GM10248 (cell line): ENCODE measurements around the gene KCTD15.

ENCODE experiments used
- CTCF ChIA-PET: fragments of 300-600 bp; sonication (Branson Sonifier 250); formaldehyde crosslinking; extraction: SDS; loops from one replicate; lab custom pipeline; 2021; ENCODE audit warnings: antibody characterized with exemption; lab: Yijun Ruan, JAX
- POLR2A ChIA-PET: fragments of 350-650 bp; sonication (Branson Sonifier 250); formaldehyde crosslinking; extraction: SDS; loops from one replicate; lab custom pipeline; 2020; ENCODE audit warnings: antibody characterized with exemption; lab: Yijun Ruan, JAX
- DNase-seq: peaks from one replicate; pipeline ENCODE4 v3.0.0; 2012; ENCODE audit errors: extremely low spot score
- TF ChIP-seq, protein P1 (sequence below): IDR thresholded peaks from 2 replicates; pipeline ENCODE4 v1.5.1; 2012; ENCODE audit warnings: mild to moderate bottlenecking, low read depth; ENCODE audit errors: extremely low read depth, missing control alignments, control extremely low read depth

Gene KCTD15, protein sequence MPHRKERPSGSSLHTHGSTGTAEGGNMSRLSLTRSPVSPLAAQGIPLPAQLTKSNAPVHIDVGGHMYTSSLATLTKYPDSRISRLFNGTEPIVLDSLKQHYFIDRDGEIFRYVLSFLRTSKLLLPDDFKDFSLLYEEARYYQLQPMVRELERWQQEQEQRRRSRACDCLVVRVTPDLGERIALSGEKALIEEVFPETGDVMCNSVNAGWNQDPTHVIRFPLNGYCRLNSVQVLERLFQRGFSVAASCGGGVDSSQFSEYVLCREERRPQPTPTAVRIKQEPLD

DNA sequence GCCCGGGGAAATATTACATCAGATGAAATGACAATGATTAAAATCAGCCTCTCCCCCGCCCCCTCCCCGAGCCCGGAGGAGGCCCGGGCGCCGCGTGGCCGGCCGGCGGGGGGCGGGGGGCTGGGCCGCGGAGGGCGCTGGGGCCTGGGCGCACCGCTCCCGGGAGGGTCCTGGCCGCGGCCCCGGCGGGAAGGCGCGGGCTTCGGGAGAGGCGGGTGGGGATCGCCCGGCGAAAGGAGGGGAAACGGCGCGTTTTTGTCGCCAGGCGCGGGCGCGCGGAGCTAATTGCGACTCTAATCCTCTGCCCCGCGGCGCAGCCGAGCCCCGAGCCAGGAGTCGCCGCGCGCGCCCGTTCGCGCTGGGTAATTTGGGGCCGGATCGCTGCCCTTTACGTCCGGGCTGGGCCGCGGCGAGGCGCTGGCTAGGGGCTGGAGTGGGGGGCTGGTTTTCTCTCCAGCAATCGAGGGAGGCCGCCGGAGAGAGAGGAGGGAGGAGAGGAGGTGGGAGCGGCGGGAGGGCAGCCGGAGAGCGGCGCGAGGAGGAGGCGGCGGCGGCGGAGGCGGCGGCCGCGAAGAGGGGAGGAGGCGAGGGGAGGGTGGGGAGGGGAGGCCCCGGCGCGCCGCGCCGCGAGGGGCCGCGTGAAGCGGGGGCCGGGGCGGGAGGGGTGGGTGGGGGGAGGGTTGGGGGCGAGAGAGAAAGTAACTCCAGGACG, at the start of gene KCTD15:
Gene KCTD15, plus strand, starts transcription at position 707 of the 712 bp plus-strand sequence. CDS start 3,585 bp downstream, outside the sequence.
- no peak for DNase-seq
- ChIA-PET CTCF (interaction anchor here (1.5 to 1.7 kb wide), 2 partner anchors 16 to 18 kb away, joined by 4 to 5 read pairs; no protein-coding TSS in a partner anchor), POLR2A (no interaction called here)
- TF ChIP-seq, protein P1, sequence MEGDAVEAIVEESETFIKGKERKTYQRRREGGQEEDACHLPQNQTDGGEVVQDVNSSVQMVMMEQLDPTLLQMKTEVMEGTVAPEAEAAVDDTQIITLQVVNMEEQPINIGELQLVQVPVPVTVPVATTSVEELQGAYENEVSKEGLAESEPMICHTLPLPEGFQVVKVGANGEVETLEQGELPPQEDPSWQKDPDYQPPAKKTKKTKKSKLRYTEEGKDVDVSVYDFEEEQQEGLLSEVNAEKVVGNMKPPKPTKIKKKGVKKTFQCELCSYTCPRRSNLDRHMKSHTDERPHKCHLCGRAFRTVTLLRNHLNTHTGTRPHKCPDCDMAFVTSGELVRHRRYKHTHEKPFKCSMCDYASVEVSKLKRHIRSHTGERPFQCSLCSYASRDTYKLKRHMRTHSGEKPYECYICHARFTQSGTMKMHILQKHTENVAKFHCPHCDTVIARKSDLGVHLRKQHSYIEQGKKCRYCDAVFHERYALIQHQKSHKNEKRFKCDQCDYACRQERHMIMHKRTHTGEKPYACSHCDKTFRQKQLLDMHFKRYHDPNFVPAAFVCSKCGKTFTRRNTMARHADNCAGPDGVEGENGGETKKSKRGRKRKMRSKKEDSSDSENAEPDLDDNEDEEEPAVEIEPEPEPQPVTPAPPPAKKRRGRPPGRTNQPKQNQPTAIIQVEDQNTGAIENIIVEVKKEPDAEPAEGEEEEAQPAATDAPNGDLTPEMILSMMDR: no peak

DNA sequence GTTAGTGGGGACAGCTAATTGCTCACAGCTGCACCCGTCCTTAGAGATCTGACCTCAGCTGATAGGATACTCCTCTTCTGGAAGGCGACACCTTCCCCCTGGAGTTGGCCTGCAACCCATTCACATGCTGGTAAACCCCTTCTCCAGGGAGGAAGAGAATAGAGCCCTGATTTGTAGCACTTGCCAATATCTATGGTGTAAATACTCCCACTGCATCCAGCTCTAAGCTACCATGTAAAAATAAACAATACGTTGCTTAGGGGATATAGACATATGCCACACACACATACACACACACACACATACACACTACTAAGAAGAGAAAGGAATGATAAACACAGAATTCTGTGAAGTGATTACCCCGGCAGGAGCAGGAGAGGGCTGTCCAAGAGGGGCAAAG, 49.4 kb upstream of the KCTD15 start:
- DNase-seq: no peak
- ChIA-PET CTCF (no interaction called here), POLR2A (interaction anchor here (0.6 kb wide), 1 partner anchor 1392 kb away, joined by 4 read pairs; no protein-coding TSS in a partner anchor)
- TF ChIP-seq, protein P1: no peak

DNA sequence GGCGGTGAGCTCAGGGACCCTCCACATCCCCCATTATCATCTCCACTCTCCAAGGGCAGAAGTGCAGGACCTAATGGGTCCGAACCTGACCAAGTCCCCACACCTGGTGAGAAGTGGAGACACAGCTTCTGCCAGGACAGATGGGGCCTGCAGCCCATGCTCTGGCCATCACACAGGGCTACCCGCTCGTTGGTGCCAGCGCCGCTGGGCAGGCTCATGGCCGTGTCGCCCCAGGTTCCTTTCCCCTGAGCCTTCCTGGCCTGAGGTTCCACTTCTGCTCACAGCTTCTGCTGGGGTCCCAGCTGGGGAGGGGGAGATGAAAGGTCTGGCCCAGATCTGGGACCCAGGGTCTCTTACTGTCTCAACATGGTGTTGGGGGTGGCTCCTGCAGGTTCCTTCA, 48.4 kb upstream of the KCTD15 start:
- ChIA-PET POLR2A (no interaction called here), CTCF (interaction anchor here (1.0 to 1.3 kb wide), 2 partner anchors 23 to 318 kb away, joined by 3 to 4 read pairs; no protein-coding TSS in a partner anchor)
- no peak for DNase-seq
- TF ChIP-seq, protein P1: no peak

DNA sequence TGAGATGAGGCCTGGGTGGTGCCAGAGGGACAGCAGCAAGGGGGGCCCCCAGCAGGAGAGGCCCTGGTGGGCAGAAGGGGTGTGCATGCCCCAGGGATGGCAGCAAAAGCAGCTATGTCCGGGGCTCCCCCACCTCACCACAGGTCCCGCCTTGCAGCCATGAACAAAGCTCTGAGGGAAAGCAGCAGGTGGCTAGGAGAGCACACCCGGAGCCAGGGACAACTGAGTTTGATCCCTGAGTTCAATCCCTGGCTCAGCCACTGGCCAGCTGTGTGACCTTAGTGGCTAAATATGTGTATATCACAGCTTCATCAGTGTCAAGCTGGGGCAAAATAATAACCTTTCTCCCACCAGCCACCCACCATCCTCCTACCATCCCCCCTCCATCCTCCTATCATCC, 47.7 kb upstream of the KCTD15 start:
- DNase-seq: no peak
- TF ChIP-seq, protein P1: no peak
- ChIA-PET POLR2A (no interaction called here), CTCF (interaction anchor here (0.8 to 1.3 kb wide), 4 partner anchors 10 to 318 kb away, joined by 3 to 4 read pairs (median 3); no protein-coding TSS in a partner anchor)

DNA sequence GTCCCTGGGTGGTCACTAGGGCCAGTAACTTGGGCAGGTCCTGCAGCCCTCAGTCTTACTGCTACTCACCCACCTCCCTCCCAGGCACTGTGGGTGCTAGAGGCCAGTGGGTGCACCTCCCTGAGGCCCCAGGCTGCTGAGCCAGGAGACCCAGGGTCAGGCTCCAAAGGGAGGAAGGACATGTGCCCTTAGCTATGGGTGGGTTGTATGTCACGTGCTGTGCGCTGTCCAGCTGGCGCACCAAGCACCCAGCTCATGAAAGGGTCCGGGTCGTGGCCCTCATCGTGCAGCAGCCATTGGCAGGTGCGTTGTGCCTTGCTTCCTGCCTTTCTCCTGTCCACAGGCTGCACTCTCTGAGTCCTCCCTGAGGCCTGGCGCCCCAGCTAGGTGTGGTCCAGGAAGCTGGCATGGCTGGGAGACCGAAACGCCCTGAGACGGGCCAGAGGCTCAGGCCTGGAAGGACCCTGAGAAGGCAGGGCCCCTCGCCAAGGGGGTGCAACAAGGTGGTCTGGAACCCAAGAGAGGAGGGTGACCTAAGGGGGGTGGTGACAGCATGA, 47.0 kb upstream of the KCTD15 start:
- no peak for DNase-seq
- ChIA-PET CTCF (interaction anchor here (0.8 to 1.3 kb wide), 3 partner anchors 10 to 28 kb away, joined by 3 to 4 read pairs (median 3); no protein-coding TSS in a partner anchor), POLR2A (no interaction called here)
- TF ChIP-seq, protein P1: no peak
